HEK293T (cell line): ENCODE results near the gene PIAS1.

ENCODE experiments used
- FOXA1 ChIP-seq: fragments of 450-650 bp; IDR thresholded peaks from 2 replicates; pipeline ENCODE4 v1.6.1; 2016; ENCODE audit warnings: mild to moderate bottlenecking
- FOXK2 ChIP-seq: fragments of 450-650 bp; IDR thresholded peaks from 2 replicates; pipeline ENCODE4 v1.6.1; 2016; ENCODE audit warnings: mild to moderate bottlenecking
- FOXM1 ChIP-seq: fragments of 450-650 bp; IDR thresholded peaks from 2 replicates; pipeline ENCODE4 v1.6.1; 2017; ENCODE audit warnings: mild to moderate bottlenecking, borderline replicate concordance
- HDGF ChIP-seq: fragments of 450-650 bp; IDR thresholded peaks from 2 replicates; pipeline ENCODE4 v1.6.1; 2017; ENCODE audit warnings: antibody characterized with exemption, borderline replicate concordance
- LEF1 ChIP-seq: fragments of 450-650 bp; IDR thresholded peaks from 2 replicates; pipeline ENCODE4 v1.6.1; 2017; ENCODE audit warnings: mild to moderate bottlenecking, borderline replicate concordance
- NFRKB ChIP-seq: fragments of 450-650 bp; IDR thresholded peaks from 2 replicates; pipeline ENCODE4 v1.6.1; 2016; ENCODE audit warnings: mild to moderate bottlenecking, moderate library complexity

GRCh38 chr15:68203956-68204355 is 149.8 kb downstream of the PIAS1 start:
- TF ChIP-seq HDGF = no peak
- no peak for TF ChIP-seq FOXA1
- no peak for TF ChIP-seq FOXM1
- TF ChIP-seq FOXK2 = no peak
- TF ChIP-seq LEF1 = no peak
- no peak for TF ChIP-seq NFRKB
